ENCODE results near the gene KIF5C.
A peak's percentile ranks its signal among the peaks of the same experiment; 100 is the strongest.

DNA sequence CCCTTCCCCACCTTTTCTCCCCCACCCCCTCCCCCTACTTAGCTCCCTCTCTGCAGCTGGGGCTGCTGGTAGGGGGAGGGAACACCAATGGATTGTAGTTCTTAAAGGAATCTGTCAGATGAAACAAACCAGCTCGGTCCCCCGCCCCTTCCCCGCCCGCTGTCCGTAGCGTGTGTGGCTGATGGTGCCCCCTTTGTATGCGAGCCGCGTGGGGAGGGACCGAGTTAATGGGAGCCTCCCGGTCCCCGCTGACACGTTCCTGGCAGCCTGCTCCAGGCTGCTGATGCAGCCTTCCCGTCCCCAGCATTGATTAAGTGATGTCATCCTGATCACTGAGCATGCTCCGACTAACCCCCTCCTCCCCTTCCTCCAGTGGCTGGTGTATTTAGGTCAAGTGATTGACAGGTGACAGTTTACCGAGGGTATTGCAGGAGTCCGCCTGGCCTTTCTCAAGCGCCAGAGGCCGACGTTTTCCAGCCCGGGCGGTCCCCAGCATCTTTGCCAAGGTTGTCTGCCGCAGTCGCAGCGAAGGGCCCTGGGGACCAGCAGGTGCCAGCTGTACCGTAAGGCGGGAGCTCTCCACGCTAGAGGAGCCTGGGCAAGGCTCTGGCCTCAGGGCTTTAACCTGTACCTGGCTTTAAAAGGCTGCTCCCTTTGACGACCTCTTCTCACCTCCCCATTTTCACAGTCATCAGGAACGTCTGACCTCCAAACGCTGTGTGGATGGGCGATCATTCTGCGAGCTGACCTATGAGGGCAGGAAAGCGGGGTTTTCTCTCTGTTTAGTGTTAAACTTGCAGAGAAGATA lies 1.8 kb downstream of the KIF5C start:
- TF ChIP-seq, protein P1, sequence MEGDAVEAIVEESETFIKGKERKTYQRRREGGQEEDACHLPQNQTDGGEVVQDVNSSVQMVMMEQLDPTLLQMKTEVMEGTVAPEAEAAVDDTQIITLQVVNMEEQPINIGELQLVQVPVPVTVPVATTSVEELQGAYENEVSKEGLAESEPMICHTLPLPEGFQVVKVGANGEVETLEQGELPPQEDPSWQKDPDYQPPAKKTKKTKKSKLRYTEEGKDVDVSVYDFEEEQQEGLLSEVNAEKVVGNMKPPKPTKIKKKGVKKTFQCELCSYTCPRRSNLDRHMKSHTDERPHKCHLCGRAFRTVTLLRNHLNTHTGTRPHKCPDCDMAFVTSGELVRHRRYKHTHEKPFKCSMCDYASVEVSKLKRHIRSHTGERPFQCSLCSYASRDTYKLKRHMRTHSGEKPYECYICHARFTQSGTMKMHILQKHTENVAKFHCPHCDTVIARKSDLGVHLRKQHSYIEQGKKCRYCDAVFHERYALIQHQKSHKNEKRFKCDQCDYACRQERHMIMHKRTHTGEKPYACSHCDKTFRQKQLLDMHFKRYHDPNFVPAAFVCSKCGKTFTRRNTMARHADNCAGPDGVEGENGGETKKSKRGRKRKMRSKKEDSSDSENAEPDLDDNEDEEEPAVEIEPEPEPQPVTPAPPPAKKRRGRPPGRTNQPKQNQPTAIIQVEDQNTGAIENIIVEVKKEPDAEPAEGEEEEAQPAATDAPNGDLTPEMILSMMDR (IDR thresholded peaks at IDR 0.05), result no peak
- no peak for TF ChIP-seq POLR2AphosphoS5 (IDR thresholded peaks at IDR 0.05)
- TF ChIP-seq POLR2A (IDR thresholded peaks at IDR 0.05), result peak in 1 of 4 donors; percentile 15
